GM21515 (cell line): ENCODE data around the gene PLPP3.

Experiments used
- ATAC-seq: cut with Tn5 transposase; IDR thresholded peaks from one replicate; pipeline ENCODE4 v1.9.1; 2021; ENCODE audit not compliant: unreplicated experiment

The PLPP3 gene

GRCh38 chr1:56466538-56466937, 112.8 kb downstream of the PLPP3 start:
- no peak for ATAC-seq

GRCh38 chr1:56464294-56464693, 115.1 kb downstream of the PLPP3 start:
- ATAC-seq, result no peak

DNA sequence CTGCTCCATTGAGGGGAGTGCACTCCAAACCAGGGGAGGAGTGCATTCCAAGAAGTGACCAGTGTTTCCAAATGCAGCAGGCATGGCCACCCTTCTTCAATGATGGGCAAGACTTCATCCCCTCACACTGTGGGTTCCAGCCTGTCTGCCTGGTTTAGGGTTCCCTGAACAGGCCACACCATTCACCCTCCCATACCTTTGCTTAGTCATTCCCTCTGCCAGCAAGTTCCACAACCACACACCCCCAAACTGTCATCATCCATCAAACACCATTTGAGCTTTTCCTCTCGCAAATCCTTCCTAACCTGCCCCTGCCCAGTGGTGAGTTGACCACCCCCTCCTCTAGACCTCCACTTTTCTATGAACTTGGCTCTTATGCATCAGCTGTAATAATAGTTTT, 116.0 kb downstream of the PLPP3 start:
- ATAC-seq, result no peak

GRCh38 chr1:56462209-56462608, 117.2 kb downstream of the PLPP3 start:
- ATAC-seq, result no peak

DNA sequence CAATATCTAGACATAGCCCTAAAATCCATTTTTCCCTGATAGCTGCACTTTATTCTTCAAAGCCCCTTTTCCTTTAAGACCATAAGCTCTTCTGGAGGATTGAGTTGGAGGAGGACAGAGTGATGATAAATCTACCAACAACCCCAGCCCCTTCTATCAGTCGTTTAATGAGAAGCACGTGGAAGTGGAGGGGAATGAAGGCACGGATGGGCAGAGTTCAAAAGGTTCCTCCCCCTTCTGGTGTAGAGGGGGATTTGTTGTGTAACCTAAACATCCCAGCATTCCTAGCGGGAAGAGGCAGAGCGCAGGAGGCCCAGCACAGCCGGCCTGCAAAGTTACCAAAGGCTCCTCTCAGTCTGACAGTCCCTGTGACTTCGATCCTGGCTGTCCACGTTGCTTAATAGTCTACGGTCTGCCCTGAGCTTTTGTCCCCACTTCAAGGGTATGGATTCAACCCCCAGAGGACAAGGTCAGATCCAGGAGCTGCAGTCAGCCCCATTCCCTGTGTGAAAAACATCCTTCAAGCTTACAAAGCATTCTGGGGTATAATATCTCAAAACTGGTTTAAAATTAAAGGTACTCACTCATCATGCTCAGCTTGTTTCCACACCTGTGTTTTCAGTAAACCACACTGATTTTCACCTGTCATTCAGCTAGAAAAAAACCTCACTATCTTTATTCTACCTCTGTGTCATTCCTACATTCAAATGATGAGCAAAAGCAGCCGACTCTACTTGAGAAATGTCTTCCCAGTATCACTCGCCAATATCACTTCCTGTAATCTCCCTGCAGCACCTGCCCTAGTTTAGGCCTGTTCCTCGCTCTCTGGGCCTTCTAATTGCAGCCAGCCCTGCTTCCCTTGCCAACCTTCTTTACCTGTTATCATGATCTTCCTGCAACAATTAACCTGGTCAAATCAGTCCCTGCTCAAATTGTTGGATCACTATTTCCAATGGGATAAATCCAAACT, 117.9 kb downstream of the PLPP3 start:
- ATAC-seq, result no peak

DNA sequence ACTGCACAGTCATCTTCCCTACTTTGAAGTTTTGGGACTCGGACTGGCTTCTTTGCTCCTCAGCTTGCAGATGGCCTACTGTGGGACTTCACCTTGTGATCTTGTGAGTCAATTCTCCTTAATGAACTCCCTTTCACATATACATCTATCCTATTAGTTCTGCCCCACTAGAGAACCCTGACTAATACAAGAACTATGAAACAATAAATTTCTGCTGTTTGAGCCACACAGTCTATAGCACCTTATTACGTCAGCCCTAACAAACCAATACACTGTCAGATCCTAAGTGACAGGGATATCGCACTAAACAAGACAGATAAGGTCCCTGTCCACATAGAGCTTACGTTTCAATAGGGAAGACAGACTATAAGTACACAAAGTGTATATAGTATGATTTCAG, 120.1 kb downstream of the PLPP3 start:
- no peak for ATAC-seq

DNA sequence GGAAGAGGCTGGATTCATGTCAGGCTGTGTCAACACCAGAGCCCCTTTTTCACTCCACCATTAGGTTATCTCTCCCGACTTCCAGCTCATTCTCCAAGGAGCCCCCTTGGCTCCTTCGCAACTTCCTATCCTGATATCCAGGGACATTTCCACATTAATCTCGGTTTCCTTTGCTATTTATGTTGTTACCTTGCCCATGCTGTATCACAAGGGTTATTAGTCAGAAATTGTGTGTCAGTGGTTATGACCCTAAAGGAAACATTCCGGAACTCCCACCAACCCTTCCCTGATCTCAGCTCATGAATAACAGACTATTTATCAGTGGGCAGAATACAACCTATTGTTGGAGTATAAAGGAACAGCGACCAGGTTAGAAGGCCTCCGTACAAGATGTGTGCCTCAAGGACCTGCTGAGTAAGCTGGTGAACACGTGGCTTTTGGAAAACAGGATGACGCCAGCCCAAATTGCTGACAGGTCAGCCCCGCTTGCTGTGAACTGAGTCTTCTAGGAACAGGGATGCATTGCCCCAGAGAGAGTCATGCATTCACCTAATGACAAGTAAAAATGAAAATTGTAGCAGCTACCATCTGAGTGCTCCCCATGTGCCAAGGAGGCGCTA, 121.5 kb downstream of the PLPP3 start:
- no peak for ATAC-seq

- no peak for ATAC-seq
Observed at GRCh38 chr1:56456435-56457101, 122.8 kb downstream of the PLPP3 start.

GRCh38 chr1:56453417-56454078, 125.8 kb downstream of the PLPP3 start:
- no peak for ATAC-seq

GRCh38 chr1:56453016-56453415, 126.3 kb downstream of the PLPP3 start:
- no peak for ATAC-seq

DNA sequence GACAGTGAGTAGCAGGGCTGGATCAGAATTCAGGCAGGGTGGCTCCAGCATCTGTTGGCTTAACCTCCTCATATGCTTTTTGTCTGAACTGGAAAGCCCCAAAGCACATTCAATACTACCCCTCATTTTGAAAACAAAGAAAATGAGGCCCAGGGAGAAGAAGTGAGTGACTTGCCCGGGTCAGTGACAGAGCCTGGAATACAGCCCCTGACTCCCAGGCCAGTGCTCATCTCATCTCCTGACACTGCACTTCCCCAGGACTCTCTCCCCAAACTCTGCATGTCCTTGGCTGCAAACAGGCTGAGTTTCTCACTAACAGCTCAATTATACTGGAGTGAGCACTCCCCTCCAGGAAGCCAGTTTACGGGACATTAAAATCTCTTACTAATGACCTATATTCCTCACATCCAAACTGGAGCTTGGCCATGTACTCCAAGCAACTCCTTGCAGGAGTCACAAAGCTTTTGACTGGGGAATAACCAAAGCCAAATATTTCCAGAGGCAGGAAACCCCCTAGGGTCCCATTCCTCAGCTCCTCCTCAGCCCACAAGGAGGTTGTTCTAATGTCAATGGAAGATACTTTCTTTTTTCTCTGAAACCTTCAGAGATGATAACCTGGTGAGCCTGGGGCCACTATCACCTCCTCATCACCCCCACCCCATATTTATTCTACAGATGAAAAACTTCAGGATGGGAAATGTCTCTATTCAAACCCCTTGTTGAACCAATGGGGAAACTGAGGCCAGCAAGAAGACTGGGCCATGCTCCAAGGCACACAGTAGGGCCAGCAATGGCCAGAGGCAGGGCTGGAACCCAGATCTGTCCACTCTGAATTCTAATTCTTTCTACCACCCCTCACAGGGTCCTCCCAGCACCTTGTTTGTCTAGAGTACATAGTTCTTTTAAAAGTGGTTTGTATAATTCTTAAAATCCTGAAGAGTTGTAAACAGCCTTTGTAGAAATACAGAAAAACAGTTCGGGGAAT, 127.0 kb downstream of the PLPP3 start:
- no peak for ATAC-seq

- ATAC-seq, result no peak
Observed at GRCh38 chr1:56451491-56451890, 127.9 kb downstream of the PLPP3 start.

DNA sequence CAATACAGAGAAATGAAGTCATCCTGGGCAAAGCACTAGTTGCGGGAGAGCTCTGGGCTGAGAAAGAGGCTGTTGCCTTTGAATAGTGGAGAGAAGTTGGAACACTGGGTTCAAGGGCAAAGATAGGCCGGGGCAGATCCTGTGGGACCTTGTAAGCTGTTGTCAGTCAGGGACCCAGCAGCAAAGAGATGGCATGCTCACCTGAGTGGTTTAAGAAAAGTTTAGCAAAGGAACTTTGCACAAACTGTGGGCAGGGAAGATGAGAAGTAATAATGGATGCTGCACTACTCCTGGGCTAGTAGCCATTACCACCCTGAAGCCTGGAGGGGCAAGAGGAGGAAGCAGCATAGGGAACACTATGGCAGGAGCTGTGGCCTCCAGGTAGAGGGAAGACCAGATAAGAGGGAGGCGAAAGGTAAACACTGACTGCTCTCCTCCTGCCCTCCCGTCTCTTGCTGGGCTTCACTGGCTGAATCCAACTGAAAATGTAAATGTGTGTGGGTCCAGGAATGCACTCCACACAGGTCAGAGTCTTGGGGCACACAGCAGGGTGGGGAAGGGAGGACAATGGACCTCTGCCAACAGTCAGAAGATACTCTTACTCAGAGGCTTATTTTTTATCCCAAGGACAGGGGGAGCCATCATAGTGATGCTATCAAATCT, 129.2 kb downstream of the PLPP3 start:
- ATAC-seq, result no peak

- ATAC-seq, result no peak
Observed at GRCh38 chr1:56448529-56449300, 130.6 kb downstream of the PLPP3 start.

- no peak for ATAC-seq
Observed at GRCh38 chr1:56447823-56448222, 131.5 kb downstream of the PLPP3 start.

- no peak for ATAC-seq
Observed at GRCh38 chr1:56446531-56447098, 132.7 kb downstream of the PLPP3 start.

GRCh38 chr1:56444960-56445646, 134.3 kb downstream of the PLPP3 start:
- ATAC-seq, result no peak
